CD8-positive, alpha-beta memory T cell (primary cell): ENCODE measurements around the gene ALDH18A1. TPM values are rescaled to one million over a fixed set of nuclear protein-coding genes. Genes with fewer than 3 reads are reported as not detected.

Experiments used
- CTCF ChIA-PET: fragments of 350-600 bp; sonication (Branson Sonifier 250); formaldehyde crosslinking; loops from one replicate; lab custom pipeline; 2021; ENCODE audit warnings: antibody characterized with exemption; lab: Charles Lee
- POLR2A ChIA-PET: fragments of 350-600 bp; sonication (Branson Sonifier 250); formaldehyde crosslinking; loops from one replicate; lab custom pipeline; 2021; ENCODE audit warnings: antibody characterized with exemption; lab: Charles Lee
- DNase-seq, 5 donors: peaks; one replicate each; pipeline versions ENCODE4 v3.0.0 to v3.0.0-alpha.2; 2020 to 2022; ENCODE audit warnings: mixed read lengths in 1 of 5
- H3K27ac ChIP-seq: one replicate; pipeline ENCODE4 v1.7.0; 2013; ENCODE audit warnings: low read depth, mild to moderate bottlenecking, low read length, moderate library complexity
- H3K27me3 ChIP-seq: 2 replicates; pipeline ENCODE4 v1.7.0; 2013; ENCODE audit warnings: low read length, mild to moderate bottlenecking; ENCODE audit not compliant: insufficient read depth, poor library complexity, severe bottlenecking
- H3K36me3 ChIP-seq: 2 replicates; pipeline ENCODE4 v1.7.0; 2013; ENCODE audit warnings: mild to moderate bottlenecking, low read length, moderate library complexity; ENCODE audit not compliant: insufficient read depth
- H3K4me1 ChIP-seq: 2 replicates; pipeline ENCODE4 v1.7.0; 2013; ENCODE audit warnings: mild to moderate bottlenecking, low read length, moderate library complexity; ENCODE audit not compliant: insufficient read depth
- H3K4me3 ChIP-seq: 2 replicates; pipeline ENCODE4 v1.7.0; 2013; ENCODE audit warnings: mild to moderate bottlenecking, low read length
- H3K9me3 ChIP-seq: 2 replicates; pipeline ENCODE4 v1.7.0; 2013; ENCODE audit warnings: mild to moderate bottlenecking, low read length
- H3K27ac Mint-ChIP-seq, 8 donors: one replicate each; pipeline ENCODE4 v1.8.0; 2020 to 2021; ENCODE audit warnings: mixed read lengths in 8 of 8, mild to moderate bottlenecking in 6 of 8, inconsistent platforms in 3 of 8, moderate library complexity in 3 of 8
- H3K27me3 Mint-ChIP-seq, 2 donors: one replicate each; pipeline ENCODE4 v1.8.0; 2020 to 2021; ENCODE audit warnings: mixed read lengths in 2 of 2, mild to moderate bottlenecking in 1 of 2, moderate library complexity in 1 of 2
- H3K36me3 Mint-ChIP-seq, 3 donors: one replicate each; pipeline ENCODE4 v1.8.0; 2020 to 2021; ENCODE audit warnings: mixed read lengths in 3 of 3, inconsistent platforms in 1 of 3, mild to moderate bottlenecking in 1 of 3
- H3K4me1 Mint-ChIP-seq, 3 donors: one replicate each; pipeline ENCODE4 v1.8.0; 2020 to 2021; ENCODE audit warnings: mixed read lengths in 3 of 3, inconsistent platforms in 1 of 3, mild to moderate bottlenecking in 1 of 3
- H3K4me3 Mint-ChIP-seq, 7 donors: one replicate each; pipeline ENCODE4 v1.8.0; 2020 to 2021; ENCODE audit warnings: mixed read lengths in 7 of 7, mild to moderate bottlenecking in 6 of 7, moderate library complexity in 4 of 7, inconsistent platforms in 2 of 7
- H3K9me3 Mint-ChIP-seq, 5 donors: one replicate each; pipeline ENCODE4 v1.8.0; 2020 to 2022; ENCODE audit warnings: mixed read lengths in 5 of 5, mild to moderate bottlenecking in 3 of 5, moderate library complexity in 2 of 5, inconsistent platforms in 1 of 5
- polyA plus RNA-seq: library from polyadenylated mRNA; unstranded; fragments of 300-500 nt; fragmentation: Illumina TruSeq; gene quantifications from one replicate; pipeline ENCODE4 v1.2.3, GENCODE V29; 2021
- total RNA-seq, 2 experiments: library from RNA; stranded (reverse); gene quantifications; one replicate each; pipeline ENCODE4 v1.2.3, GENCODE V29; 2021

Gene ALDH18A1
- total and polyA plus RNA-seq, 3 experiments from 2014 or later = 66.9 to 89.6 (median 89.1) TPM

GRCh38 chr10:95567903-95568630, 88.4 kb downstream of the ALDH18A1 start:
- Mint-ChIP-seq H3K36me3 (no peaks in the 10 kb centered on the region), H3K9me3 (no peaks in the 10 kb centered on the region), H3K27ac (peak overlapping the region in 2 of 8 donors; percentile 0 to 4), H3K27me3 (peaks cover 3 to 12% of the 10 kb centered on the region in 2 donors), H3K4me1 (no peaks in the 10 kb centered on the region), H3K4me3 (no peak overlapping the region)
- CTCF ChIA-PET = interaction anchor here (0.8 kb wide), 1 partner anchor 11 kb away, joined by 3 read pairs; no protein-coding TSS in a partner anchor
- POLR2A ChIA-PET = no interaction called here
- H3K27ac ChIP-seq = no peak overlapping the region
- no peaks in the 10 kb centered on the region for H3K9me3 ChIP-seq
- H3K27me3 ChIP-seq = no peaks in the 10 kb centered on the region
- no peaks in the 10 kb centered on the region for H3K4me1 ChIP-seq
- DNase-seq = no peak
- no peak overlapping the region for H3K4me3 ChIP-seq
- no peaks in the 10 kb centered on the region for H3K36me3 ChIP-seq

- Mint-ChIP-seq H3K4me1 (peaks cover 3 to 8% (median 6%) of the 10 kb centered on the region in 3 donors), H3K9me3 (no peaks in the 10 kb centered on the region), H3K36me3 (peaks cover 0 to 1% (median 0%) of the 10 kb centered on the region in 3 donors), H3K27me3 (peaks cover 3 to 7% of the 10 kb centered on the region in 2 donors), H3K4me3 (no peak overlapping the region), H3K27ac (peak overlapping the region in 1 of 8 donors; percentile 78)
- CTCF ChIA-PET = no interaction called here
- H3K4me1 ChIP-seq = peaks cover 5% of the 10 kb centered on the region
- no peak overlapping the region for H3K27ac ChIP-seq
- no peaks in the 10 kb centered on the region for H3K27me3 ChIP-seq
- POLR2A ChIA-PET = no interaction called here
- no peaks in the 10 kb centered on the region for H3K9me3 ChIP-seq
- H3K36me3 ChIP-seq = no peaks in the 10 kb centered on the region
- no peak for DNase-seq
- no peak overlapping the region for H3K4me3 ChIP-seq
These were observed 90.4 kb downstream of the ALDH18A1 start for GRCh38 chr10:95566136-95566535.

GRCh38 chr10:95565336-95565735, 91.2 kb downstream of the ALDH18A1 start:
- Mint-ChIP-seq H3K36me3 (peaks cover 0 to 6% (median 1%) of the 10 kb centered on the region in 3 donors), H3K27ac (no peak overlapping the region), H3K4me3 (no peak overlapping the region), H3K9me3 (no peaks in the 10 kb centered on the region), H3K27me3 (peaks cover 3 to 5% of the 10 kb centered on the region in 2 donors), H3K4me1 (peaks cover 4 to 13% (median 12%) of the 10 kb centered on the region in 3 donors)
- Histone ChIP-seq H3K9me3 (no peaks in the 10 kb centered on the region), H3K4me3 (no peak overlapping the region), H3K36me3 (no peaks in the 10 kb centered on the region), H3K4me1 (peaks cover 6% of the 10 kb centered on the region), H3K27me3 (no peaks in the 10 kb centered on the region), H3K27ac (no peak overlapping the region)
- ChIA-PET CTCF (no interaction called here), POLR2A (no interaction called here)
- no peak for DNase-seq

- Histone ChIP-seq H3K27me3 (no peaks in the 10 kb centered on the region), H3K9me3 (no peaks in the 10 kb centered on the region), H3K4me1 (peaks cover 9% of the 10 kb centered on the region), H3K27ac (no peak overlapping the region), H3K36me3 (no peaks in the 10 kb centered on the region), H3K4me3 (no peak overlapping the region)
- Mint-ChIP-seq H3K27ac (no peak overlapping the region), H3K36me3 (peaks cover 0 to 6% (median 1%) of the 10 kb centered on the region in 3 donors), H3K4me3 (no peak overlapping the region), H3K4me1 (peaks cover 7 to 20% (median 15%) of the 10 kb centered on the region in 3 donors), H3K9me3 (no peaks in the 10 kb centered on the region), H3K27me3 (peaks cover 3 to 4% of the 10 kb centered on the region in 2 donors)
- CTCF ChIA-PET = no interaction called here
- no peak for DNase-seq
- POLR2A ChIA-PET = no interaction called here
These were observed 92.2 kb downstream of the ALDH18A1 start for GRCh38 chr10:95564291-95564690.

- Mint-ChIP-seq H3K36me3 (peaks cover 0 to 6% (median 1%) of the 10 kb centered on the region in 3 donors), H3K27me3 (peaks cover 2 to 6% of the 10 kb centered on the region in 2 donors), H3K9me3 (no peaks in the 10 kb centered on the region), H3K4me3 (peak overlapping the region in 5 of 7 donors; percentile 81 to 99 (median 90)), H3K4me1 (peaks cover 7 to 20% (median 15%) of the 10 kb centered on the region in 3 donors), H3K27ac (no peak overlapping the region)
- Histone ChIP-seq H3K9me3 (no peaks in the 10 kb centered on the region), H3K4me1 (peaks cover 9% of the 10 kb centered on the region), H3K27me3 (no peaks in the 10 kb centered on the region), H3K4me3 (no peak overlapping the region), H3K27ac (no peak overlapping the region), H3K36me3 (no peaks in the 10 kb centered on the region)
- no peak for DNase-seq
- POLR2A ChIA-PET = no interaction called here
- CTCF ChIA-PET = no interaction called here
These were observed 94.1 kb downstream of the ALDH18A1 start for GRCh38 chr10:95562341-95562965.

GRCh38 chr10:95561864-95562177, 94.7 kb downstream of the ALDH18A1 start:
- H3K27me3 Mint-ChIP-seq = peaks cover 2 to 8% of the 10 kb centered on the region in 2 donors
- peaks cover 9% of the 10 kb centered on the region for H3K4me1 ChIP-seq
- H3K27ac ChIP-seq = no peak overlapping the region
- peaks cover 0 to 6% (median 1%) of the 10 kb centered on the region in 3 donors for H3K36me3 Mint-ChIP-seq
- DNase-seq = no peak
- H3K4me3 Mint-ChIP-seq = peak overlapping the region; percentile 81 to 100 (median 90)
- peak overlapping the region; percentile 43 for H3K4me3 ChIP-seq
- peaks cover 7 to 20% (median 15%) of the 10 kb centered on the region in 3 donors for H3K4me1 Mint-ChIP-seq
- peak overlapping the region in 3 of 8 donors; percentile 8 to 86 (median 51) for H3K27ac Mint-ChIP-seq
- CTCF ChIA-PET = no interaction called here
- H3K9me3 Mint-ChIP-seq = no peaks in the 10 kb centered on the region
- H3K9me3 ChIP-seq = no peaks in the 10 kb centered on the region
- POLR2A ChIA-PET = no interaction called here
- H3K27me3 ChIP-seq = no peaks in the 10 kb centered on the region
- H3K36me3 ChIP-seq = no peaks in the 10 kb centered on the region

- Histone ChIP-seq H3K9me3 (no peaks in the 10 kb centered on the region), H3K4me3 (peak within 1 kb of the TSS; percentile 95), H3K4me1 (peaks cover 9% of the 10 kb centered on the region), H3K27ac (peak within 1 kb of the TSS; percentile 59), H3K36me3 (no peaks in the 10 kb centered on the region), H3K27me3 (no peaks in the 10 kb centered on the region)
- Mint-ChIP-seq H3K27me3 (peaks cover 3 to 8% of the 10 kb centered on the region in 2 donors), H3K36me3 (peaks cover 0 to 6% (median 1%) of the 10 kb centered on the region in 3 donors), H3K9me3 (no peaks in the 10 kb centered on the region), H3K27ac (peak within 1 kb of the TSS; percentile 34 to 99 (median 96)), H3K4me3 (peak within 1 kb of the TSS; percentile 90 to 100 (median 99)), H3K4me1 (peaks cover 7 to 20% (median 15%) of the 10 kb centered on the region in 3 donors)
- DNase-seq = peak; percentile 86 to 91 (median 87)
- ChIA-PET CTCF (no interaction called here), POLR2A (no interaction called here)
These were observed 95.2 kb downstream of the ALDH18A1 start, which contains the start of gene SORBS1 for GRCh38 chr10:95561177-95561863. Gene SORBS1, minus strand, starts transcription at chr10:95561371. Its CDS starts 120,236 bp downstream, at chr10:95441135.
